Fibroblast of the conjunctiva (primary cell): ENCODE data around the gene ZNF263.

Experiments used
- DNase-seq: peaks from one replicate; pipeline ENCODE4 v3.0.0-alpha.2; 2010; ENCODE audit warnings: low read depth

The ZNF263 gene

DNA sequence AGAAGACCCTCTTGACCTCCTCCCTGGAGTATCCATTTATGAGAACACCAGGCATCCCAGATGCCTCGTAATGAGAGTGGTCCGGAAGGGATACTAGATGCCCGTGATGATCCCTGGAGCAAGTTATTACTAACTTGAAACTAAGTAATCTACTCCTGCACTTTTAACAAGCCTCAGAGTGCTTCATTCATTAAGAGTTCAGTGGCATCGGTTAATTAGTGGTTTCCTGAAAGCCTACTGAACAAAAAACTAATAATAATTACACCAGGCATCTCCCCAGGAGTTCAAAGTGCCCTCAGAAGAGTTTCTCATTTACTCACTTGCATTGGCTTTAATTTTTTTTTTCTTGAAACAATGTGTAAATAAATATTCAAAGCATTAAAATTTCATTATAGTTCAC lies 44.2 kb downstream of the ZNF263 start:
- DNase-seq = no peak

DNA sequence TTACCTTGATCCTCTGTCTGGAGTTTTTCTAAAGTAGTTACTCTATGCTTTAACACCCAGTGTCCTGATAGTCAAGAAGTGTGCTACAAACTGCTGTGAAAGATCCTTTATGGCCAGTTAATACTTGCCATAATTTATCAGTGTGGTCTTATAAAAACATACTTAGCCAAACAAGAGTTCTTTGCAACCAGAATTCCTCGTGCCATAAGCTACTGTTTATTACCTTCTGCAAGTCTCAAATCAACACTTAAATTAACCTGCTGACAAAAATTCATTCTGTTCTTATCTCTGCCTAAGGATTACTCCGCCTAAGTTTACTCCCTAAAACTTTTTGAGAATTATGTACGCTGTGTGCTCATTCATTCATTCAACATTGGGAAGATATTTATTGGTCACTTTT lies 44.8 kb downstream of the ZNF263 start:
- DNase-seq = no peak

DNA sequence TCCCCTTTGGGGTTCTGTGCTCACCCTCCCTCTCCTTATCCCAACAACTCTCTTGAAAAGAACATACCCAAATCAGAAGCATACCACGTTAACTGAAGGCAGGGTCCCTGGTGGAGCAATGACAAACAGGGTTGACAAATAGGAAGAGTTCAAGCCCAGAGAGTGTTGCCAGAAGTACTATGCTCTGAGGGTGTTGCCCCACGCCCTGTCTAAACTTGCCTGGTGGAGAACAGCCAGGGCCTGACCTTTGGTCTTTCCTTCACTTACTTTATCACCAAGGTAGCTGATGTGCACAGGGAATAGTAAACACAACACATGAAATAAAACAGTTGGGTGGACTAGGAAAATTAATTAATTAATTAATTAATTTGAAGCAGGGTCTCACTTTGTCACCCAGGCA lies 45.4 kb downstream of the ZNF263 start:
- DNase-seq = no peak
